ENCODE results near the gene TANC1. TPM values are rescaled to one million over a fixed set of nuclear protein-coding genes. Genes with fewer than 3 reads are reported as not detected.

The TANC1 gene
- total RNA-seq, 6 experiments from 2014 or later = 4.0 to 12.7 (median 11.3) TPM

- Histone ChIP-seq H3K27ac (no peak overlapping the region), H3K27me3 (no peaks in the 10 kb centered on the region), H3K4me1 (no peaks in the 10 kb centered on the region), H3K36me3 (no peaks in the 10 kb centered on the region), H3K9me3 (no peaks in the 10 kb centered on the region), H3K4me3 (no peak overlapping the region)
- intact Hi-C loops (cut with DNase I) = no loop called here
- TF ChIP-seq, protein P1, sequence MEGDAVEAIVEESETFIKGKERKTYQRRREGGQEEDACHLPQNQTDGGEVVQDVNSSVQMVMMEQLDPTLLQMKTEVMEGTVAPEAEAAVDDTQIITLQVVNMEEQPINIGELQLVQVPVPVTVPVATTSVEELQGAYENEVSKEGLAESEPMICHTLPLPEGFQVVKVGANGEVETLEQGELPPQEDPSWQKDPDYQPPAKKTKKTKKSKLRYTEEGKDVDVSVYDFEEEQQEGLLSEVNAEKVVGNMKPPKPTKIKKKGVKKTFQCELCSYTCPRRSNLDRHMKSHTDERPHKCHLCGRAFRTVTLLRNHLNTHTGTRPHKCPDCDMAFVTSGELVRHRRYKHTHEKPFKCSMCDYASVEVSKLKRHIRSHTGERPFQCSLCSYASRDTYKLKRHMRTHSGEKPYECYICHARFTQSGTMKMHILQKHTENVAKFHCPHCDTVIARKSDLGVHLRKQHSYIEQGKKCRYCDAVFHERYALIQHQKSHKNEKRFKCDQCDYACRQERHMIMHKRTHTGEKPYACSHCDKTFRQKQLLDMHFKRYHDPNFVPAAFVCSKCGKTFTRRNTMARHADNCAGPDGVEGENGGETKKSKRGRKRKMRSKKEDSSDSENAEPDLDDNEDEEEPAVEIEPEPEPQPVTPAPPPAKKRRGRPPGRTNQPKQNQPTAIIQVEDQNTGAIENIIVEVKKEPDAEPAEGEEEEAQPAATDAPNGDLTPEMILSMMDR (IDR thresholded peaks at IDR 0.05) = no peak
- TF ChIP-seq POLR2A (IDR thresholded peaks at IDR 0.05) = no peak
- DNase-seq = no peak
- no peak for ATAC-seq
- WGBS (ENCODE audit: insufficient coverage, low coverage, low lambda C conversion rate, missing lambda C conversion rate) = 87% methylated on average over 11 of the region's 13 CpGs
Measured at GRCh38 chr2:159042115-159042850, 73.8 kb downstream of the TANC1 start.

- Histone ChIP-seq H3K9me3 (no peaks in the 10 kb centered on the region), H3K4me3 (no peak overlapping the region), H3K27ac (no peak overlapping the region), H3K4me1 (no peaks in the 10 kb centered on the region), H3K36me3 (no peaks in the 10 kb centered on the region), H3K27me3 (no peaks in the 10 kb centered on the region)
- intact Hi-C loops (cut with DNase I) = no loop called here
- ATAC-seq = no peak
- no peak for TF ChIP-seq POLR2A (IDR thresholded peaks at IDR 0.05)
- TF ChIP-seq, protein P1 (IDR thresholded peaks at IDR 0.05) = no peak
- DNase-seq = no peak
- 92% methylated on average over 5 of the region's 5 CpGs for WGBS (ENCODE audit: insufficient coverage, low coverage, low lambda C conversion rate, missing lambda C conversion rate)
Measured at GRCh38 chr2:159043710-159044109, 75.3 kb downstream of the TANC1 start.

- DNase-seq (no peak), ATAC-seq (peak in 1 of 4 donors; percentile 14)
- no peaks in the 10 kb centered on the region for H3K4me1 ChIP-seq
- H3K4me3 ChIP-seq = no peak overlapping the region
- TF ChIP-seq, protein P1 (IDR thresholded peaks at IDR 0.05) = no peak
- no peak for TF ChIP-seq POLR2A (IDR thresholded peaks at IDR 0.05)
- intact Hi-C loops (cut with DNase I) = no loop called here
- H3K36me3 ChIP-seq = no peaks in the 10 kb centered on the region
- H3K27ac ChIP-seq = no peak overlapping the region
- 53% methylated on average over 2 of the region's 4 CpGs for WGBS (ENCODE audit: insufficient coverage, low coverage, low lambda C conversion rate, missing lambda C conversion rate)
- H3K27me3 ChIP-seq = no peaks in the 10 kb centered on the region
- no peaks in the 10 kb centered on the region for H3K9me3 ChIP-seq
Measured at GRCh38 chr2:159044804-159045286, 76.4 kb downstream of the TANC1 start.

- no peak for ATAC-seq
- no peaks in the 10 kb centered on the region for H3K27me3 ChIP-seq
- 61% methylated on average over 10 of the region's 11 CpGs for WGBS (ENCODE audit: insufficient coverage, low coverage, low lambda C conversion rate, missing lambda C conversion rate)
- H3K36me3 ChIP-seq = no peaks in the 10 kb centered on the region
- no peak for DNase-seq
- no peak for TF ChIP-seq POLR2A (IDR thresholded peaks at IDR 0.05)
- TF ChIP-seq, protein P1 (IDR thresholded peaks at IDR 0.05) = no peak
- no peak overlapping the region for H3K27ac ChIP-seq
- no peaks in the 10 kb centered on the region for H3K4me1 ChIP-seq
- no peak overlapping the region for H3K4me3 ChIP-seq
- intact Hi-C loops (cut with DNase I) = no loop called here
- H3K9me3 ChIP-seq = no peaks in the 10 kb centered on the region
Measured at GRCh38 chr2:159045545-159046454, 77.4 kb downstream of the TANC1 start.

All from right lobe of liver (tissue), 6 donors.